ENCODE data around the gene B4GAT1. TPM values are rescaled to one million over a fixed set of nuclear protein-coding genes. Genes with fewer than 3 reads are reported as not detected.

Gene B4GAT1
- total and polyA plus RNA-seq, 2 of the 13 experiments (the other 11 are each of a cell fraction or from before 2014, with no cell fraction given): 40.4 to 109 TPM

- peak; percentile 43; the same call in 1 of the 2 replicates for TF ChIP-seq ZNF788 (CRISPR knock-in tag; IDR thresholded peaks at IDR 0.05; ENCODE audit: borderline replicate concordance)
- TF ChIP-seq SNAPC2 (CRISPR knock-in tag; IDR thresholded peaks at IDR 0.05): peak; percentile 79
- TF ChIP-seq MIER2 (CRISPR knock-in tag; IDR thresholded peaks at IDR 0.05): peak; percentile 62; the same call in 1 of the 2 replicates
- no peak for TF ChIP-seq TRIM22 (IDR thresholded peaks at IDR 0.05)
- no peak; a peak in 1 of 4 replicates for TF ChIP-seq REST (IDR thresholded peaks at IDR 0.05; ENCODE audit: borderline replicate concordance in 1 of 2, low read depth in 1 of 2, low read length in 2 of 2)
- TF ChIP-seq HDAC6 (IDR thresholded peaks at IDR 0.05; ENCODE audit: low read depth, low read length): no peak
- TF ChIP-seq CEBPB (IDR thresholded peaks at IDR 0.05; ENCODE audit: borderline replicate concordance, low read depth, low read length): no peak
- peak; percentile 96; the same call in 2 of the 3 replicates for TF ChIP-seq MXI1 (IDR thresholded peaks at IDR 0.05; ENCODE audit: borderline replicate concordance, low read depth, low read length)
- peak; percentile 75; the same call in 1 of the 2 replicates for TF ChIP-seq ZMAT3 (CRISPR knock-in tag; conservative IDR thresholded peaks at IDR 0.05)
- TF ChIP-seq MLX (CRISPR knock-in tag; IDR thresholded peaks at IDR 0.05): peak; percentile 57; the same call in 1 of the 2 replicates
- no peak for TF ChIP-seq EHMT2 (IDR thresholded peaks at IDR 0.05; ENCODE audit: borderline replicate concordance, low read depth, low read length)
- TF ChIP-seq TEAD2 (CRISPR knock-in tag; IDR thresholded peaks at IDR 0.05): no peak
- no peak for TF ChIP-seq ZNF256 (CRISPR knock-in tag; conservative IDR thresholded peaks at IDR 0.05)
- no peak for TF ChIP-seq DDIT3 (CRISPR knock-in tag; IDR thresholded peaks at IDR 0.05)
- TF ChIP-seq TFE3 (CRISPR knock-in tag; IDR thresholded peaks at IDR 0.05): 0 out of 2 replicates have a peak, but pooled peaks have one; percentile 45
- no peak; the same call in 1 of the 2 replicates for TF ChIP-seq MYPOP (CRISPR knock-in tag; IDR thresholded peaks at IDR 0.05)
- TF ChIP-seq CBFB (CRISPR knock-in tag; IDR thresholded peaks at IDR 0.05): peak; percentile 45; the same call in 1 of the 2 replicates
- no peak for TF ChIP-seq ZNF605 (CRISPR knock-in tag; IDR thresholded peaks at IDR 0.05)
- TF ChIP-seq LCORL (IDR thresholded peaks at IDR 0.05): no peak
- 0 out of 2 replicates have a peak, but pooled peaks have one; percentile 51 for TF ChIP-seq LCORL (CRISPR knock-in tag; IDR thresholded peaks at IDR 0.05)
- no peak for TF ChIP-seq ZNF674 (CRISPR knock-in tag; IDR thresholded peaks at IDR 0.05; ENCODE audit: low read depth)
These were observed 2.7 kb downstream of the B4GAT1 start, which contains the start of gene BRMS1 (continued) for GRCh38 chr11:66344550-66345315.
